Stimulated activated naive B cell treated with anti-CD40 and anti-IgM and Interleukin-4, amounts not matched to agents 10 μg/mL and 1 μg/mL and 100 μg/mL, for 72 hours (primary cell): ENCODE measurements around the gene BNC2.

Experiments used
- ATAC-seq, 2 donors: fragments of 150-1000 bp; cut with Tn5 transposase; replicated peaks; 2 replicates each; pipeline ENCODE4 v1.10.0; 2021; ENCODE audit warnings: moderate library complexity in 1 of 2
- DNase-seq: peaks from one replicate; pipeline ENCODE4 v3.0.0; 2021
- H3K27ac Mint-ChIP-seq: one replicate; pipeline ENCODE4 v1.8.0; 2022; ENCODE audit warnings: mild to moderate bottlenecking, mixed read lengths
- H3K27me3 Mint-ChIP-seq, 2 donors: one replicate each; pipeline ENCODE4 v1.8.0; 2022; ENCODE audit warnings: mixed read lengths in 2 of 2
- H3K36me3 Mint-ChIP-seq, 2 donors: one replicate each; pipeline ENCODE4 v1.8.0; 2022; ENCODE audit warnings: mixed read lengths in 2 of 2, mild to moderate bottlenecking in 1 of 2
- H3K4me1 Mint-ChIP-seq, 2 donors: one replicate each; pipeline ENCODE4 v1.8.0; 2022; ENCODE audit warnings: mixed read lengths in 2 of 2, mild to moderate bottlenecking in 1 of 2
- H3K4me3 Mint-ChIP-seq, 2 donors: one replicate each; pipeline ENCODE4 v1.8.0; 2022; ENCODE audit warnings: mild to moderate bottlenecking in 2 of 2, mixed read lengths in 2 of 2, moderate library complexity in 1 of 2
- H3K9me3 Mint-ChIP-seq, 2 donors: one replicate each; pipeline ENCODE4 v1.8.0; 2022; ENCODE audit warnings: mixed read lengths in 2 of 2, mild to moderate bottlenecking in 1 of 2

The BNC2 gene

GRCh38 chr9:16425562-16426231 is 444.8 kb downstream of the BNC2 start:
- H3K4me3 Mint-ChIP-seq: no peak overlapping the region
- no peak for ATAC-seq
- H3K27ac Mint-ChIP-seq: no peak overlapping the region
- no peak for DNase-seq
- no peaks in the 10 kb centered on the region for H3K27me3 Mint-ChIP-seq
- no peaks in the 10 kb centered on the region for H3K36me3 Mint-ChIP-seq
- H3K4me1 Mint-ChIP-seq: no peaks in the 10 kb centered on the region
- H3K9me3 Mint-ChIP-seq: peaks cover 0 to 4% of the 10 kb centered on the region in 2 donors

- H3K9me3 Mint-ChIP-seq: peaks cover 0 to 4% of the 10 kb centered on the region in 2 donors
- no peaks in the 10 kb centered on the region for H3K27me3 Mint-ChIP-seq
- no peaks in the 10 kb centered on the region for H3K36me3 Mint-ChIP-seq
- H3K4me1 Mint-ChIP-seq: no peaks in the 10 kb centered on the region
- ATAC-seq: no peak
- no peak for DNase-seq
- H3K27ac Mint-ChIP-seq: no peak overlapping the region
- no peak overlapping the region for H3K4me3 Mint-ChIP-seq
These were observed 448.4 kb downstream of the BNC2 start for GRCh38 chr9:16422114-16422513.

DNA sequence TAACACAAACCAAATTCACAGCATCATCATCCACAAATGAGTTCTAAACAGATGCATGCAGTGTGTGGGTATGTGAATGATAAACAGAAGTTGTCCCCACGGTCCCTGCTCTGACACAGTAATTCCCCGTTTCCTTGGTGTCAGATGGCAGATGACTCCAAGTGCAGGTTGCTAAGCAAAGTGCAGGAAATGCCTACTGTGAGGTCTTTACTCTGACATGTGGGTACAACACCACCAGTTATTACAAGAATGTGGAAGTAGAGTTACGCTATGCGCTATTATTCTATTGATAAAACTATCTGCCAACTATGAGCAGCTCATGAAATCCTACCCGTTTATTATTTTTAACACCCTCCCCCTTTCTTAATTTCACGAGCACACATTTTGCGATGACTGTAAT is 448.9 kb downstream of the BNC2 start:
- Mint-ChIP-seq H3K4me1 (no peaks in the 10 kb centered on the region), H3K27me3 (no peaks in the 10 kb centered on the region)

DNA sequence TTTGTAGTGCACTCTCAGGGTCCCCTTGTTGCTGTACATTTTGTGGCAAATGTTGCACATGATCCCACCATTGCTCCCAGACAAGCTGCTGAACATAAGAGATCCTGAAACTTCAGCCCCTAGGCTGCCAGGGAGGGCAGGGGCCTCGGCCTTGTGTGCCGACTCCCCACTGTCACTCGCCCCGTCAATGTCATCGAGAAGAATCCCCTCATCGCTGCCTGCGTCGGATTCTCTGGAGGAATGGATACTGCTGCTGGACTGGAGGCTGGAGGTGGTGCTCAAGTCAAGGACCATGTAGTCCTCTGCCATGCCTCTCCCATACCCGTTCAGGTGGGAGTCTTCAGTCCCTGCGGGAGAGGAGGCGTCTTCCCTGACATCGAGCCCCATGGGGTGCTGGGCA is 451.3 kb downstream of the BNC2 start:
- H3K27ac Mint-ChIP-seq: no peak overlapping the region
- H3K4me1 Mint-ChIP-seq: no peaks in the 10 kb centered on the region
- no peaks in the 10 kb centered on the region for H3K36me3 Mint-ChIP-seq
- no peak for DNase-seq
- no peak for ATAC-seq
- H3K9me3 Mint-ChIP-seq: peaks cover 0 to 6% of the 10 kb centered on the region in 2 donors
- H3K27me3 Mint-ChIP-seq: no peaks in the 10 kb centered on the region
- no peak overlapping the region for H3K4me3 Mint-ChIP-seq

More for the DNA sequence above, 448.9 kb downstream of the BNC2 start:
- H3K27ac Mint-ChIP-seq: no peak overlapping the region
- H3K9me3 Mint-ChIP-seq: peaks cover 0 to 4% of the 10 kb centered on the region in 2 donors
- ATAC-seq (no peak), DNase-seq (no peak)
- no peaks in the 10 kb centered on the region for H3K36me3 Mint-ChIP-seq
- no peak overlapping the region for H3K4me3 Mint-ChIP-seq

- H3K27ac Mint-ChIP-seq: no peak overlapping the region
- no peaks in the 10 kb centered on the region for H3K27me3 Mint-ChIP-seq
- H3K4me3 Mint-ChIP-seq: no peak overlapping the region
- H3K4me1 Mint-ChIP-seq: no peaks in the 10 kb centered on the region
- H3K36me3 Mint-ChIP-seq: no peaks in the 10 kb centered on the region
- DNase-seq (no peak), ATAC-seq (no peak)
- H3K9me3 Mint-ChIP-seq: peaks cover 0 to 7% of the 10 kb centered on the region in 2 donors
These were observed 451.7 kb downstream of the BNC2 start for GRCh38 chr9:16418721-16419120.

GRCh38 chr9:16417749-16418148 is 452.7 kb downstream of the BNC2 start:
- Mint-ChIP-seq H3K4me1 (no peaks in the 10 kb centered on the region), H3K9me3 (peaks cover 0 to 6% of the 10 kb centered on the region in 2 donors), H3K27me3 (no peaks in the 10 kb centered on the region), H3K27ac (no peak overlapping the region), H3K4me3 (no peak overlapping the region), H3K36me3 (no peaks in the 10 kb centered on the region)
- ATAC-seq: no peak
- DNase-seq: no peak

- ATAC-seq: no peak
- H3K36me3 Mint-ChIP-seq: no peaks in the 10 kb centered on the region
- no peak for DNase-seq
These were observed 453.3 kb downstream of the BNC2 start for GRCh38 chr9:16417161-16417560.

GRCh38 chr9:16414451-16414850 is 456.0 kb downstream of the BNC2 start:
- no peaks in the 10 kb centered on the region for H3K4me1 Mint-ChIP-seq
- no peaks in the 10 kb centered on the region for H3K27me3 Mint-ChIP-seq
- DNase-seq (no peak), ATAC-seq (no peak)
- H3K36me3 Mint-ChIP-seq: no peaks in the 10 kb centered on the region
- H3K9me3 Mint-ChIP-seq: peaks cover 0 to 3% of the 10 kb centered on the region in 2 donors
- no peak overlapping the region for H3K4me3 Mint-ChIP-seq
- no peak overlapping the region for H3K27ac Mint-ChIP-seq

More at GRCh38 chr9:16417161-16417560, 453.3 kb downstream of the BNC2 start:
- H3K27ac Mint-ChIP-seq: no peak overlapping the region
- H3K9me3 Mint-ChIP-seq: peaks cover 0 to 3% of the 10 kb centered on the region in 2 donors
- no peak overlapping the region for H3K4me3 Mint-ChIP-seq
- H3K4me1 Mint-ChIP-seq: no peaks in the 10 kb centered on the region
- H3K27me3 Mint-ChIP-seq: no peaks in the 10 kb centered on the region

DNA sequence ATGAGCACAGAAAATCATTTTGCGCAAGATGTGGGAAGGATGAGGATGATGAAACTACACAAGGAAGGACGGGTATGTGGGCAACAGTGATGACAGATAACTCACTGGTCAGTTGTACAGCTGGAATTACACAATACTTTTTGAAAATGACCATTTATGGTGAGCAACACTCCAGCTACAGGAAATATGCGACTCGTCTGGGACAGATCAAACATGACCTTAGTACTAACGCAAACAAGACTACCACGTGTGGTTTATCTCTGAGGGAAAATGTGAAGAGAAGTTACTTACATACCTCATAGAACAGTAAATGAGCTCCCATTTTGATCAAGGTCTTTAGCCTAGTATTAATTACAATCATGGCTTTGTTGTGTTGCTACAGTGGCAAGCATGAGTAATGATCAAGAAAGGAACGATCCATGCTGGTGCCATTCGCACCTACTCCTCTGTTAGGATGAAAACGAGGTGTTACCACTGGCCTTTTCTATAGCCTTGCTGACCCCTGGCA is 456.9 kb downstream of the BNC2 start:
- Mint-ChIP-seq H3K36me3 (no peaks in the 10 kb centered on the region), H3K27me3 (no peaks in the 10 kb centered on the region), H3K9me3 (peaks cover 0 to 3% of the 10 kb centered on the region in 2 donors), H3K4me1 (no peaks in the 10 kb centered on the region), H3K27ac (no peak overlapping the region), H3K4me3 (no peak overlapping the region)
- no peak for ATAC-seq
- no peak for DNase-seq

DNA sequence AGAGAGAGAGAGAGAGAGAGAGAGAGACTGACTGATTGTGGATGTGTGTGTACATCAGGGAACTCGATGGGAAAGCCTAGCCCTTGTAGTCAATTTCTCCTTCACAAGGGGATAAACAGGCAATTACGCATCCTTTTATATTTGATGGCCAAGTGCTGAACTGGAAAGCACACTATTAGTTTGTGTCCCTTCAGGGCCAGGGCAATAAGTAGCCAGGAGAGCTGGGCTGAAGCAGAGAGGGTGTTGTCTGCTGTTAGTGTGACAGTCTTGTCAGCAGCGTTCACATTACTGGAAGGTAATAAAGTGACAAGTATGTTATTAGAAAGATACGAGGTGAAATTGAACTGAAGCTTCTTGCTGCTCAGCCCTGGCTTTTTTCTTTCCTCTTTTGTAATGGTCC is 457.7 kb downstream of the BNC2 start:
- H3K4me3 Mint-ChIP-seq: no peak overlapping the region
- H3K27me3 Mint-ChIP-seq: no peaks in the 10 kb centered on the region
- ATAC-seq (no peak), DNase-seq (no peak)
- no peaks in the 10 kb centered on the region for H3K36me3 Mint-ChIP-seq
- H3K9me3 Mint-ChIP-seq: peaks cover 0 to 3% of the 10 kb centered on the region in 2 donors
- H3K27ac Mint-ChIP-seq: no peak overlapping the region
- no peaks in the 10 kb centered on the region for H3K4me1 Mint-ChIP-seq

GRCh38 chr9:16411311-16411710 is 459.2 kb downstream of the BNC2 start:
- ATAC-seq (no peak), DNase-seq (no peak)
- H3K4me3 Mint-ChIP-seq: no peak overlapping the region
- H3K27me3 Mint-ChIP-seq: no peaks in the 10 kb centered on the region
- no peaks in the 10 kb centered on the region for H3K4me1 Mint-ChIP-seq
- H3K36me3 Mint-ChIP-seq: no peaks in the 10 kb centered on the region
- H3K9me3 Mint-ChIP-seq: peaks cover 0 to 3% of the 10 kb centered on the region in 2 donors
- H3K27ac Mint-ChIP-seq: no peak overlapping the region

DNA sequence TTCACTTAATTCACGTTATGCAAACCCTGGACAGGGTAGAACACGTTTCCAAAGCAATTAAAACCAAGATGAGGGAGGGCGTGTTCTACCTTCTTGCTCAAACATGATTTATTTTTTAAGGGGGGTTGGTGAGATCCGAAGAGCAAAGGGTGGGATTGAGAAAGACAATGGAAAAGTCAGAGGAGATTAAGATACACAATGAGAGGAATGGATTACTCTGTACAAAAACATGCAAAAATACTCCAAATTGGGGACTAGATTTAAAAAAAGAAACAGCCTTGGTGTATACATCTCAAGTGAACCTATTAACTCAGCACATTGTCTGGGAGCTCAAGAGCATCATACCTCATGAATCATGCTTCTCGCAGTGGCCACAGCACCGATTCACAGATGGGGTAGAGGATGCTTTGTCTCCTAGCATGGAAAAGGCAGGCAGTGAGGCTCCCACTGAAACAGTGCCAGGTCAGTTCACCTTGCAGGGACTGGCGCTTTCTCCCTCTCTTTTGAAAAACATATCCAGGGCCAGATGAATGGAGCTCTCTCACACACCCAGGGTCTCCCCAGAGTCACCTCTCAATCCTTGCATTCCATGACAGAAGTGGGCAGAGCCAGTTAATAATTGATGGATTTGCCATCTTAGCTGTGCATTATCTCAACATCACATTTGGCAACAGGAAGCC is 459.7 kb downstream of the BNC2 start:
- no peak overlapping the region for H3K4me3 Mint-ChIP-seq
- no peaks in the 10 kb centered on the region for H3K27me3 Mint-ChIP-seq
- H3K4me1 Mint-ChIP-seq: no peaks in the 10 kb centered on the region
- H3K27ac Mint-ChIP-seq: no peak overlapping the region
- no peak for DNase-seq
- no peak for ATAC-seq
- H3K36me3 Mint-ChIP-seq: no peaks in the 10 kb centered on the region
- peaks cover 0 to 3% of the 10 kb centered on the region in 2 donors for H3K9me3 Mint-ChIP-seq

DNA sequence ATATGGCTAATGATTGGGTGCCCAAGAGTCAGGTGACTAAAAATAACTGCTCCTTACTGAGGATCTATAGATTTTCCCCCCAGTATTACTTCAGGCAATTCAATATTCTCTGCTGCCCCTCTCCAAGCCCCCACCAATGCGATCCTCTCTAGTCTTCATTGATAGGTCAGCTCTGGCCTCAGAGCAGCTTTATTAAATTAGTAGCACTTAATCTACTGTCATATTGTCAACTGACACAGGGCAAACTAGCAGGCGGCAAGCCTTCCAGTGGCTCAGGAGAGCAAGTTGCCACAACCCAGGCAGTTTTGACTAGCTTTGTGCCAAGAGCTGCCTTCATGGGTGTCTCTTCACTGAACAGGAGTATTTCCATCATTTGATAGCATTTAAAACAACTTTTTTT is 462.9 kb downstream of the BNC2 start:
- Mint-ChIP-seq H3K4me3 (no peak overlapping the region), H3K36me3 (no peaks in the 10 kb centered on the region), H3K27ac (no peak overlapping the region), H3K4me1 (no peaks in the 10 kb centered on the region), H3K27me3 (no peaks in the 10 kb centered on the region), H3K9me3 (peaks cover 1 to 4% of the 10 kb centered on the region in 2 donors)
- ATAC-seq (no peak), DNase-seq (no peak)

DNA sequence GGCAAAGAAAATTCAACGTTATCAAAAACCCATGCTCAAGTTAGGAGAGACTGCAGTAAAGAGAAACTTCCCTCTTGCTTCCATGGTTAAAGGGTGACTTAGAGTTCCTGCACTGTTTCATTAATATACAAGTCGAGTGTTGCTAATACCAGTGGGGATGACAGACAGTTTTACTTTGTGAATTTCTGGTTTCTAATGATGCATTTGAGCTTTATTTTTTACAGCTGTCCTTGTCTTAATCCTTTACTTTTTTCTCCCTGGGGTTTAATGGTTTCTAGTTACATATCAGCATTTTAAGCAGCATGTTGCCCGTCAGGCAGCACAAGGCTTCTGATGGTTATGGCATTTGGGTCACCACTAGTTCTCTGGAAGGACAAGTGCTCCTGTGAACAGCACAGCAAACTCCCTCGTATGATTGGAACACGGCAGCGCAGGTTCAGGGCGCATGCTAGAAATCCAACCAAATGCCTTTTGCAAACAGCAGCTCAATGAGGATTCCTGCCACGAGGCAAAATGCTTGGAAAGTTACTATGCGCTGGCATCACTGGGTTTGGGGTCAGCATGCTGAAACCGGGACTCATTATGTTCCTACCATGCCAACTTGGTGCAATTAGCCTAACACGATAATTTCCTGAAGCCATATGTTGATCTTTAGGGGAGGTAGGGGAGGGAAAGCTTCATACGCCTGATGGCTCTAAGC is 463.8 kb downstream of the BNC2 start:
- DNase-seq: no peak
- Mint-ChIP-seq H3K4me3 (no peak overlapping the region), H3K4me1 (no peaks in the 10 kb centered on the region), H3K27ac (no peak overlapping the region), H3K36me3 (no peaks in the 10 kb centered on the region), H3K9me3 (peaks cover 1 to 4% of the 10 kb centered on the region in 2 donors), H3K27me3 (no peaks in the 10 kb centered on the region)
- ATAC-seq: no peak

- no peaks in the 10 kb centered on the region for H3K4me1 Mint-ChIP-seq
- peaks cover 1 to 4% of the 10 kb centered on the region in 2 donors for H3K9me3 Mint-ChIP-seq
- H3K36me3 Mint-ChIP-seq: no peaks in the 10 kb centered on the region
- ATAC-seq (no peak), DNase-seq (no peak)
- H3K27ac Mint-ChIP-seq: no peak overlapping the region
- H3K27me3 Mint-ChIP-seq: no peaks in the 10 kb centered on the region
- H3K4me3 Mint-ChIP-seq: no peak overlapping the region
These were observed 465.0 kb downstream of the BNC2 start for GRCh38 chr9:16405421-16405820.
